ENCODE results near the gene MAP1B. TPM values are rescaled to one million over a fixed set of nuclear protein-coding genes. Genes with fewer than 3 reads are reported as not detected.

The MAP1B gene
- total and polyA plus RNA-seq, 2 of the 4 experiments (the other 2 are of a cell fraction), result 41.1 to 183 TPM

DNA sequence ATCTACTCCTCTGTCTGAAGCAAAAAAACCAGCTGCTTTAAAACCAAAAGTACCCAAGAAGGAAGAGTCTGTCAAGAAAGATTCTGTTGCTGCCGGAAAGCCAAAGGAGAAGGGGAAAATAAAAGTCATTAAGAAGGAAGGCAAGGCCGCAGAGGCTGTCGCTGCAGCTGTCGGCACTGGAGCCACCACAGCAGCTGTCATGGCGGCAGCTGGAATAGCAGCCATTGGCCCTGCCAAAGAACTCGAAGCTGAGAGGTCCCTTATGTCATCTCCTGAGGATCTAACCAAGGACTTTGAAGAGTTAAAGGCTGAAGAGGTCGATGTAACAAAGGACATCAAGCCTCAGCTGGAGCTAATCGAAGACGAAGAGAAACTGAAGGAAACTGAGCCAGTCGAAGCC is 88.3 kb downstream of the MAP1B start:
- intact Hi-C loops (cut with micrococcal nuclease), result no loop called here

More for the DNA sequence above, 88.3 kb downstream of the MAP1B start:
- TF ChIP-seq RFX5 (IDR thresholded peaks at IDR 0.05; ENCODE audit: low read depth, low read length), result no peak
- TF ChIP-seq FOS (IDR thresholded peaks at IDR 0.05; ENCODE audit: low read depth, low read length), result no peak
- no peak for TF ChIP-seq RAD21 (IDR thresholded peaks at IDR 0.05; ENCODE audit: low read length)
- TF ChIP-seq, protein P1, sequence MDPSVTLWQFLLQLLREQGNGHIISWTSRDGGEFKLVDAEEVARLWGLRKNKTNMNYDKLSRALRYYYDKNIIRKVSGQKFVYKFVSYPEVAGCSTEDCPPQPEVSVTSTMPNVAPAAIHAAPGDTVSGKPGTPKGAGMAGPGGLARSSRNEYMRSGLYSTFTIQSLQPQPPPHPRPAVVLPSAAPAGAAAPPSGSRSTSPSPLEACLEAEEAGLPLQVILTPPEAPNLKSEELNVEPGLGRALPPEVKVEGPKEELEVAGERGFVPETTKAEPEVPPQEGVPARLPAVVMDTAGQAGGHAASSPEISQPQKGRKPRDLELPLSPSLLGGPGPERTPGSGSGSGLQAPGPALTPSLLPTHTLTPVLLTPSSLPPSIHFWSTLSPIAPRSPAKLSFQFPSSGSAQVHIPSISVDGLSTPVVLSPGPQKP (IDR thresholded peaks at IDR 0.05; ENCODE audit: borderline replicate concordance, low read depth, low read length), result no peak
- no peak for TF ChIP-seq MXI1 (IDR thresholded peaks at IDR 0.05; ENCODE audit: borderline replicate concordance, low read depth, low read length)
- TF ChIP-seq RCOR1 (IDR thresholded peaks at IDR 0.05; ENCODE audit: insufficient replicate concordance, low read length), result no peak
- TF ChIP-seq BHLHE40 (IDR thresholded peaks at IDR 0.05; ENCODE audit: low read depth, low read length), result no peak
- no peak for TF ChIP-seq CEBPB (IDR thresholded peaks at IDR 0.05; ENCODE audit: low read depth, low read length)
- TF ChIP-seq POLR2A (IDR thresholded peaks at IDR 0.05; ENCODE audit: low read depth, low read length), result no peak
- TF ChIP-seq MAZ (IDR thresholded peaks at IDR 0.05; ENCODE audit: borderline replicate concordance, low read depth, low read length), result no peak
- TF ChIP-seq SMC3 (IDR thresholded peaks at IDR 0.05; ENCODE audit: low read depth, low read length), result no peak
- no peak for TF ChIP-seq NFE2L2 (IDR thresholded peaks at IDR 0.05; ENCODE audit: low read depth, low read length)
- TF ChIP-seq CHD1 (IDR thresholded peaks at IDR 0.05; ENCODE audit: low read depth, low read length), result no peak
- no peak for TF ChIP-seq CTCF (conservative IDR thresholded peaks at IDR 0.05; ENCODE audit: low read depth, low read length)
- TF ChIP-seq MAFK (IDR thresholded peaks at IDR 0.05; ENCODE audit: low read depth, low read length), result no peak
- TF ChIP-seq, protein P2, sequence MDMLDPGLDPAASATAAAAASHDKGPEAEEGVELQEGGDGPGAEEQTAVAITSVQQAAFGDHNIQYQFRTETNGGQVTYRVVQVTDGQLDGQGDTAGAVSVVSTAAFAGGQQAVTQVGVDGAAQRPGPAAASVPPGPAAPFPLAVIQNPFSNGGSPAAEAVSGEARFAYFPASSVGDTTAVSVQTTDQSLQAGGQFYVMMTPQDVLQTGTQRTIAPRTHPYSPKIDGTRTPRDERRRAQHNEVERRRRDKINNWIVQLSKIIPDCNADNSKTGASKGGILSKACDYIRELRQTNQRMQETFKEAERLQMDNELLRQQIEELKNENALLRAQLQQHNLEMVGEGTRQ (IDR thresholded peaks at IDR 0.05; ENCODE audit: low read depth, low read length), result no peak
- ATAC-seq (ENCODE audit: low read depth) (no peak), DNase-seq (no peak)
- no peak overlapping the region for H4K91ac ChIP-seq (ENCODE audit: insufficient read depth, low read depth, low read length)
- no peak overlapping the region for H2AK9ac ChIP-seq (replicated peaks; ENCODE audit: low read depth, low read length, poor library complexity)
- H3K4me3 ChIP-seq (ENCODE audit: insufficient read depth, low read depth, low read length), result no peak overlapping the region
- H2AK5ac ChIP-seq (ENCODE audit: low read depth, low read length), result no peak overlapping the region
- H4K5ac ChIP-seq (ENCODE audit: low read depth, low read length), result no peak overlapping the region
- H3K4ac ChIP-seq (ENCODE audit: low read depth, low read length), result no peak overlapping the region
- no peak overlapping the region for H2AFZ ChIP-seq (replicated peaks; ENCODE audit: low read length, poor library complexity)
- 0 out of 2 replicates have a peak, but pooled peaks cover 12% of the 10 kb centered on the region for H4K20me1 ChIP-seq (ENCODE audit: insufficient read depth, low read length)
- H3K36me3 ChIP-seq (ENCODE audit: control insufficient read depth, insufficient read depth, low read length), result peaks cover 65% of the 10 kb centered on the region
- WGBS, 2 experiments (ENCODE audit: extremely low coverage in 2 of 2, insufficient read length in 1 of 2), result 98% methylated on average over 8 of the region's 10 CpGs; no CpG with 5 or more reads in 1 of the 2 experiments
- ChIA-PET POLR2A (ENCODE audit: unreplicated experiment) (no interaction called here), CTCF (no interaction called here)
- H3K14ac ChIP-seq (replicated peaks; ENCODE audit: low read depth, low read length), result no peak overlapping the region
- peaks cover 6% of the 10 kb centered on the region for H3K9me1 ChIP-seq (ENCODE audit: insufficient read depth, low read length)
- no peak overlapping the region for H3K18ac ChIP-seq (ENCODE audit: low read depth, low read length)
- H3K4me1 ChIP-seq (ENCODE audit: control insufficient read depth, insufficient read depth, low read length), result peaks cover 3% of the 10 kb centered on the region; the same call in 1 of the 2 replicates
- H3K56ac ChIP-seq (ENCODE audit: extremely low read depth, insufficient read depth, low read length), result no peak overlapping the region
- no TSS peak for BruUV-seq (replicated peaks)
- H3K79me1 ChIP-seq (ENCODE audit: low read depth in 1 of 2, low read length in 2 of 2), result peaks cover 67 to 86% of the 10 kb centered on the region in 2 experiments
- dilution Hi-C loops (cut with HindIII; ENCODE audit: low sequenced_read_pairs, unreplicated experiment) (no loop called here), in situ Hi-C loops (cut with MboI; ENCODE audit: low sequenced_read_pairs) (no loop called here)
- H2BK20ac ChIP-seq (ENCODE audit: low read depth, low read length), result no peak overlapping the region
- H3K4me2 ChIP-seq (ENCODE audit: low read depth, low read length), result no peak overlapping the region
- no peak overlapping the region for H2BK5ac ChIP-seq (ENCODE audit: low read depth, low read length, poor library complexity, severe bottlenecking)
- no peak overlapping the region for H3K27ac ChIP-seq (ENCODE audit: insufficient read depth, low read length)
- H3K9ac ChIP-seq (ENCODE audit: low read depth, low read length), result no peak overlapping the region
- no peak overlapping the region for H4K8ac ChIP-seq (ENCODE audit: low read depth in 2 of 2, low read length in 2 of 2)
- H2BK15ac ChIP-seq (ENCODE audit: low read depth, low read length), result no peak overlapping the region
- H3K9me3 ChIP-seq (ENCODE audit: control insufficient read depth, insufficient read depth, low read length), result no peaks in the 10 kb centered on the region
- H2BK120ac ChIP-seq (ENCODE audit: low read depth, low read length), result no peak overlapping the region
- H3K27me3 ChIP-seq (ENCODE audit: control insufficient read depth, insufficient read depth, low read length), result no peaks in the 10 kb centered on the region
- H3K23ac ChIP-seq (ENCODE audit: low read depth, low read length), result no peak overlapping the region
